MM.1S (cell line): Measurements from ENCODE around the gene PRMT7.

Experiments
- DNase-seq: peaks from one replicate; pipeline ENCODE4 v3.0.0-alpha.2; 2015
- H2AFZ ChIP-seq: fragments of 300-600 bp; sonication (generic); 2 replicates; pipeline ENCODE4 v1.6.0; 2016; ENCODE audit warnings: antibody characterized with exemption, low read length
- H3F3A ChIP-seq: fragments of 300-600 bp; sonication (generic); 2 replicates; pipeline ENCODE4 v1.6.1; 2016; ENCODE audit warnings: mild to moderate bottlenecking, antibody characterized with exemption, low read length, moderate library complexity, mixed read lengths; ENCODE audit not compliant: insufficient read depth
- H3K27ac ChIP-seq: fragments of 300-600 bp; sonication (generic); 2 replicates; pipeline ENCODE4 v1.5.1; 2016; ENCODE audit warnings: mild to moderate bottlenecking, low read length
- H3K27me3 ChIP-seq: fragments of 300-600 bp; sonication (generic); replicated peaks from 2 replicates; pipeline ENCODE4 v1.6.0; 2016; ENCODE audit warnings: low read length; ENCODE audit not compliant: insufficient read depth
- H3K36me3 ChIP-seq: fragments of 300-600 bp; sonication (generic); replicated peaks from 2 replicates; pipeline ENCODE4 v1.6.1; 2016; ENCODE audit warnings: mild to moderate bottlenecking, low read length, mixed read lengths; ENCODE audit not compliant: insufficient read depth
- H3K4me1 ChIP-seq: fragments of 300-600 bp; sonication (generic); 2 replicates; pipeline ENCODE4 v1.6.1; 2016; ENCODE audit warnings: low read length, mixed read lengths
- H3K4me2 ChIP-seq: fragments of 300-600 bp; sonication (generic); 2 replicates; pipeline ENCODE4 v1.6.0; 2016; ENCODE audit warnings: low read depth, low read length
- H3K4me3 ChIP-seq: fragments of 300-600 bp; sonication (generic); 2 replicates; pipeline ENCODE4 v1.5.1; 2016; ENCODE audit warnings: low read length, mixed read lengths
- H3K79me2 ChIP-seq: fragments of 300-600 bp; sonication (generic); 2 replicates; pipeline ENCODE4 v1.6.1; 2016; ENCODE audit warnings: mixed run types, low read length, mixed read lengths
- H3K9ac ChIP-seq: fragments of 300-600 bp; sonication (generic); 2 replicates; pipeline ENCODE4 v1.6.1; 2016; ENCODE audit warnings: low read length, mixed read lengths
- H3K9me2 ChIP-seq: fragments of 300-600 bp; sonication (generic); replicated peaks from 2 replicates; pipeline ENCODE4 v1.6.1; 2016; ENCODE audit warnings: mild to moderate bottlenecking, low read length, mixed read lengths; ENCODE audit not compliant: insufficient read depth
- H3K9me3 ChIP-seq: fragments of 300-600 bp; sonication (generic); replicated peaks from 2 replicates; pipeline ENCODE4 v1.6.1; 2016; ENCODE audit warnings: mild to moderate bottlenecking, low read length, mixed read lengths; ENCODE audit not compliant: insufficient read depth
- H4K20me1 ChIP-seq: fragments of 300-600 bp; sonication (generic); 2 replicates; pipeline ENCODE4 v1.6.1; 2016; ENCODE audit warnings: mild to moderate bottlenecking, low read length, moderate library complexity, mixed read lengths; ENCODE audit not compliant: insufficient read depth
- CTCF ChIP-seq: fragments of 300-600 bp; sonication (generic); IDR thresholded peaks from 2 replicates; pipeline ENCODE4 v1.5.1; 2016; ENCODE audit warnings: antibody characterized with exemption, low read length, mixed read lengths
- EZH2 ChIP-seq: fragments of 300-600 bp; sonication (generic); optimal IDR thresholded peaks from 2 replicates; pipeline ENCODE3; 2017; ENCODE audit warnings: low read depth, mild to moderate bottlenecking, antibody characterized with exemption, low read length, mixed read lengths
- EZH2phosphoT487 ChIP-seq: fragments of 300-600 bp; sonication (generic); IDR thresholded peaks from 2 replicates; pipeline ENCODE4 v1.6.1; 2018; ENCODE audit warnings: antibody characterized with exemption, low read length

The PRMT7 gene

GRCh38 chr16:68361485-68361884 is 50.7 kb downstream of the PRMT7 start:
- no peak overlapping the region for H3K27ac ChIP-seq

DNA sequence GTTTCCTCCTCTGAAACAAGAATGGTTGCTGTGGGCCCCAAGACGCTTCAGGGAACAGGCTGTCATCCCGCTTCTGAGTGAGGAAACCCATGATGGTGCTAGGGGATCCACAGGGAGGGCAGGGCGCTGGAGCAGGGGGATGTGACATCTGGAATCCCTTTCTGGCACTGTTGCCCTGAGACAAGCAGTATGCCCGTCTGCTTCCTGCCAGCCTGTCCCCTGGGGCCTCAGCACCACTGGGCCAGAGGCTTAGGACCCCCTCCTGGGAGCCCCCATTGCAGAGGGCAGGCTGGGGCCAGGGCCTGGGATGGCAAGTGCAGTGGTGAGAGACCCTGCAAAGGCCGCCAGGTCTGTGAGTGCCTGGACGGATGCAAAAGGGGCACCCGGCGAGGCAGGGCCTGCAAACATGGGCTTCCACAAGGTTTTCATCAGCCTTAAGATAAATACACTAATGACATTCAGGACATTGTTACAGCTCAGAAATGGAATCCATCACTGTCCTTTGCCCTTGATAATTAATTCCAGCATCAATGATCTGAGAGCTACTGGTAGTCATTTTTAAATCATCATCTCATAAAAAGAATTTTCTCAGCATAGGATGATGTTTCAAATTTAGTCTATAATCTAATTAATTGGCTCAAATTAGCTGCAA is 51.6 kb downstream of the PRMT7 start:
- Histone ChIP-seq H3K4me3 (no peak overlapping the region), H3K27me3 (no peaks in the 10 kb centered on the region), H3K79me2 (0 out of 2 replicates have a peak, but pooled peaks cover 3% of the 10 kb centered on the region), H3K4me2 (no peak overlapping the region), H3K27ac (no peak overlapping the region), H3K9me3 (no peaks in the 10 kb centered on the region), H4K20me1 (no peaks in the 10 kb centered on the region), H2AFZ (no peak overlapping the region), H3K9me2 (no peaks in the 10 kb centered on the region), H3F3A (no peaks in the 10 kb centered on the region), H3K36me3 (0 out of 2 replicates have a peak, but pooled peaks cover 4% of the 10 kb centered on the region), H3K9ac (no peak overlapping the region), H3K4me1 (peaks cover 14% of the 10 kb centered on the region)
- DNase-seq, result no peak
- TF ChIP-seq CTCF (no peak), EZH2 (no peak), EZH2phosphoT487 (no peak)

More at GRCh38 chr16:68361485-68361884, 50.7 kb downstream of the PRMT7 start:
- no peak overlapping the region for H3K9ac ChIP-seq
- no peak overlapping the region for H3K4me2 ChIP-seq
- 0 out of 2 replicates have a peak, but pooled peaks cover 4% of the 10 kb centered on the region for H3K36me3 ChIP-seq
- peaks cover 3% of the 10 kb centered on the region; the same call in 1 of the 2 replicates for H3F3A ChIP-seq
- H3K4me3 ChIP-seq, result no peak overlapping the region
- DNase-seq, result no peak
- H3K79me2 ChIP-seq, result 0 out of 2 replicates have a peak, but pooled peaks cover 8% of the 10 kb centered on the region
- peaks cover 20% of the 10 kb centered on the region for H3K4me1 ChIP-seq
- no peak overlapping the region for H2AFZ ChIP-seq
- no peaks in the 10 kb centered on the region for H3K9me2 ChIP-seq
- TF ChIP-seq EZH2 (no peak), CTCF (no peak), EZH2phosphoT487 (no peak)
- H4K20me1 ChIP-seq, result no peaks in the 10 kb centered on the region
- no peaks in the 10 kb centered on the region for H3K27me3 ChIP-seq
- no peaks in the 10 kb centered on the region for H3K9me3 ChIP-seq

GRCh38 chr16:68362947-68363657 is 52.3 kb downstream of the PRMT7 start:
- peaks cover 5% of the 10 kb centered on the region; the same call in 1 of the 2 replicates for H3K79me2 ChIP-seq
- H3K4me1 ChIP-seq, result peaks cover 14% of the 10 kb centered on the region
- H3K36me3 ChIP-seq, result 0 out of 2 replicates have a peak, but pooled peaks cover 3% of the 10 kb centered on the region
- H3K9ac ChIP-seq, result no peak overlapping the region
- TF ChIP-seq CTCF, result no peak
- TF ChIP-seq EZH2, result no peak
- TF ChIP-seq EZH2phosphoT487, result no peak
- H3K4me3 ChIP-seq, result no peak overlapping the region
- H3K27ac ChIP-seq, result no peak overlapping the region
- no peaks in the 10 kb centered on the region for H3K9me2 ChIP-seq
- H3F3A ChIP-seq, result 0 out of 2 replicates have a peak, but pooled peaks cover 5% of the 10 kb centered on the region
- H3K4me2 ChIP-seq, result no peak overlapping the region
- DNase-seq, result no peak
- H2AFZ ChIP-seq, result no peak overlapping the region
- H4K20me1 ChIP-seq, result no peaks in the 10 kb centered on the region
- H3K27me3 ChIP-seq, result no peaks in the 10 kb centered on the region
- no peaks in the 10 kb centered on the region for H3K9me3 ChIP-seq
